G401 (cell line): Measurements from ENCODE around the gene DRP2. TPM values are rescaled to one million over a fixed set of nuclear protein-coding genes. Genes with fewer than 3 reads are reported as not detected.

ENCODE experiments used
- total RNA-seq: library from RNA; depleted of rRNA; stranded (reverse); fragments of >200 nt; shearing (Covaris generic); gene quantifications from 2 replicates; pipeline ENCODE4 v1.2.3, GENCODE V29; 2014; rRNA removed

Gene DRP2
- total RNA-seq, 1 experiment from 2014 or later: not detected

Other genes with a start within 250 kb of the DRP2 start
- gene TRMT2B, start 167.7 kb upstream of the DRP2 start, total RNA-seq: 14.2 and 21.8 TPM in 2 replicates
- gene TMEM35A, start 140.9 kb upstream of the DRP2 start, total RNA-seq: 0.92 and 2.4 TPM in 2 replicates
- gene CENPI, start 121.6 kb upstream of the DRP2 start, total RNA-seq: 32.7 and 35.1 TPM in 2 replicates
- not detected in 2 replicates for gene TAF7L, start 71.5 kb downstream of the DRP2 start, total RNA-seq
- 9.2 and 17.0 TPM in 2 replicates for gene TIMM8A, start 129.0 kb downstream of the DRP2 start, total RNA-seq
- not detected in 2 replicates for gene BTK, start 166.4 kb downstream of the DRP2 start, total RNA-seq
- 415 and 688 TPM in 2 replicates for gene RPL36A, start 171.2 kb downstream of the DRP2 start, total RNA-seq
- gene GLA, start 188.1 kb downstream of the DRP2 start, total RNA-seq: 80.4 and 86.3 TPM in 2 replicates
- gene HNRNPH2, start 188.4 kb downstream of the DRP2 start, total RNA-seq: 44.3 and 54.6 TPM in 2 replicates